ENCODE results near the gene CFAP46.

Gene CFAP46

DNA sequence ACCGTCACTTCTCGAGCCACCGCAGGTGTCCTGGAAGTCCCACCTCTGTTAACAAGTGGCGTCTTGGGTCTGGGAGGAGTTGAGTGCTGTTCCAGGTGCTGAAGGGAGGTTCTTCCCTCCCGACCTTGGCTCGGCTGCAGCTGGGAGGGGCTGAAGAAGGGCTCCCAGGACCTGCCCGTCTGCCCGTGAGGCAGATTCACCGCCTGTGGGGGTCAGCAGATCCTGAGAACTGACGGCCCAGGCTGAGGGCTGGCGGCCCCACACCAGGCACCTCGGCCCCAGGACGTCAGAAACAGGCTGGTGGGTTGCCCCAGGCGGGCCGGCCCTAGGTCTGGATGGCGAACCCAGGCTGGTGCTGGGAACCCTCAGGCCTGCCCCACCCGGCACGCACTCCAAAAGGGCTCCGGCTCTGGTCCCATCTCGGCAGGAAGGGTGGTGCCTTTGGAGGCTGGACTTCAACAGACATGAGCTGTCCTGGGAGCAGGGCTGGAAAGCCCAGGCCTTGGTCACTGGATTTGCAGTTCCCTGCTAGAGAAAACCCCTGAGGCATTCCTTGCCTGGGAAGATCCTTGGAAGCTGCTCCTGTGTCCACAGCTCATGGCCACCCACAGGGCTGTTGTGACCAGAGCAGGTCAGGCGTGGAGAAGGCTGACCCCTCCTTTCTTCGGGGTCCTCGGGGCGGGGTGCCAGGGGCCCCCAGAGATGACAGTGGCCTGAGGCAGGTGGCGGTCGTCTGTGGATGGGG lies 42.6 kb upstream of the CFAP46 start:
- peak; percentile 42 to 59 for DNase-seq (ENCODE audit: low read depth in 1 of 2, low spot score in 1 of 2)
- in situ Hi-C loops (cut with HindIII; ENCODE audit: low pct_unique_long_range_greater_than_20kb, low sequenced_read_pairs) = no loop called here

DNA sequence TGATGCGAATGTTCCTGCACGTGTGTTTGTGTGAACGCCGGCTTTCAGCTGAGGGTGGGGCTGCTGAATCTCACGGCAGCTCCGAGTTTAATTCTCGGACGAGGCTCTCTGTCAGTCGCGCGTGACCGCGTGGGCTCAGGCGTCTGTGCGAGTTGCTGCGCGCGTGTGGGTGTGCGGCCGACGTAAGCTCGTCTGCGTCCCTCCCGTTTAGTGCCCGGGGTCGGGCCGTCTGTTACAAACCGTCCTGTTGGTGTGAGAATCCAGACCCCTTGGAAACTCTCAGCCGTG lies 41.6 kb upstream of the CFAP46 start:
- TF ChIP-seq JUND (IDR thresholded peaks at IDR 0.05; ENCODE audit: low read depth) = no peak
- in situ Hi-C loops (cut with HindIII; ENCODE audit: low pct_unique_long_range_greater_than_20kb, low sequenced_read_pairs) = no loop called here

More for the DNA sequence above, 42.6 kb upstream of the CFAP46 start:
- no peak for TF ChIP-seq JUND (IDR thresholded peaks at IDR 0.05; ENCODE audit: low read depth)

DNA sequence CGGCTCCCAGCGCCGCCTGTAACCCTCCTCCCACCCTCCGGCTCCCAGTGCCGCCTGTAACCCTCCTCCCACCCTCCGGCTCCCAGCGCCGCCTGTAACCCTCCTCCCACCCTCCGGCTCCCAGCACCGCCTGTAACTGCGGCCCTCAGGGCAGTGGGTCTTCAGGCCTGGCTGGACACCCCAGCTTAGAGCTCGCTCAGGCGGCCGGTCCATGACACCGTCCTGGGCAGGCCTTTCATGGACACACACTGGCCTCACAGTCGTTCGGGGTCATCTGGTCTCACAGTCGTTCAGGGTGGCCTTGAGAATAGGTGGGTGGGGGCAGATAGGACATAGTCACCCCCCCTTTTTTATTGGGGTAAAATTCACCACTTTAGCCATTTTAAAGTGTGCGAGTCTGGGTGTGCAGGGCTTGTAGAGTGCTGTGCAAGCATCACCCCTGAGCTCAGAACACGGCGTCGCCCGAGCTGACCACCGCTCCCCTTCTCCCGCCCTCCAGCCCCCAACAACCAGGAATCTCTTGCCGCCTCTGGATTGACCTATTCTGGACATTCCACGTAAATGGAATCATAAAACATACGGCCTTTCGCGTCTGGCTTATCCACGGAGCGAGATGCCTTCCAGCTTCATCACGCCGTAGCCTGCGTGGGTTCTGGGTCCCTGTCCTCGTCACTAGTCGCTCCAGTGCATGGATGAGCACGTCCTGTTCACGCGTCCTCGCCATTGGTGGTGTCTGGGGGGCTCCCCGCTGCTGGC lies 41.1 kb upstream of the CFAP46 start:
- in situ Hi-C loops (cut with HindIII; ENCODE audit: low pct_unique_long_range_greater_than_20kb, low sequenced_read_pairs) = no loop called here
- DNase-seq (ENCODE audit: low read depth in 1 of 2, low spot score in 1 of 2) = no peak
- TF ChIP-seq JUND (IDR thresholded peaks at IDR 0.05; ENCODE audit: low read depth) = no peak

More for the DNA sequence above, 41.6 kb upstream of the CFAP46 start:
- no peak for DNase-seq (ENCODE audit: low read depth in 1 of 2, low spot score in 1 of 2)

DNA sequence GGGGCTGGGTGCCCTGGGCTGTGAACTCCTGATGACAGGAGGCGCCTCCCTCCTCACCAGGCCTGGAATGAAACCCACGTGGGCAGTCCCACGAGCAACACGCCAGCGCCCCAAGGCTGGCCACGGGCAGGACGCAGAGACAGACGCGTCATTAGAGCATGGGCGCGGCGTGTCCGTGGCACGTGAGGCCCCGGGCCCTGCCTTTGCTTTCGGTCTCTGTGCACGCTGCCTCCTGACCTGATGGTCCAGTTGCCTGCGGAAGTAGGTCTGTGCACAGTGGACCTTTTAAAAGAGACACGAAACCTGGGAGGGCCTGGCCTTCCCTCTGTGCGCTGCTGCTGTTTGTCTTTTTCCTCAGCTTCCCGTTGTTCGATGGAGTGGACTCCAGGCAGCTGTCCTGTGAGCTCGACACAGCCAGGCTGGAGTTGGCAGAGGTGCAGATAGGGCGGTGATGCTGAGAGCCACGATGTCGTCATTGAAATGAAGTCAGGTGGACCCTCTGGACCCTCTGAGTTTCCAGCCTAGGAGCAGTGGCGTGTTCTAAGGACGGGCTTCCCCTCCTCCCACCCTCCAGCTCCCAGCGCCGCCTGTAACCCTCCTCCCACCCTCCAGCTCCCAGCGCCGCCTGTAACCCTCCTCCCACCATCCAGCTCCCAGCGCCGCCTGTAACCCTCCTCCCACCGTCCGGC lies 40.1 kb upstream of the CFAP46 start:
- no peak for TF ChIP-seq JUND (IDR thresholded peaks at IDR 0.05; ENCODE audit: low read depth)
- DNase-seq (ENCODE audit: low read depth in 1 of 2, low spot score in 1 of 2) = no peak
- in situ Hi-C loops (cut with HindIII; ENCODE audit: low pct_unique_long_range_greater_than_20kb, low sequenced_read_pairs) = no loop called here

DNA sequence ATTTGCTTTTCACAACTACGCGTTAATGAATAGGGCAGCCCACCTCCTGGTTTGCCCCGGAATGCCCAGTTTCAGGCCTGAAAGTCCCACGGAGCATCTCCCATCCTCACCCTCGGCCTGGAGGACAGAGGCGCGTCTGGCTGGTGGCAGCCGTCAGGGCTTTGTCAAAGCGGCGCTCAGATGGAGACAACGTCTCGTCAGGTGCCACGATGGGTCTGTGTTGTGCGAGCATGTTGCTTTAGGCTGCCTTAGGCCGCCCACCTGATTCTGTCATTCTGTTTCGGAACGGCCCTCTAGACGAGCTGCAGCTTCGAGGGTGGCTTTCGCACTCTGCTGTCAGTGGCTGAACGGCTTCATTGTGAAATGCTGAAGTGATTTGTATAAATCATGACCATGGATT lies 39.4 kb upstream of the CFAP46 start:
- in situ Hi-C loops (cut with HindIII; ENCODE audit: low pct_unique_long_range_greater_than_20kb, low sequenced_read_pairs) = no loop called here
- DNase-seq (ENCODE audit: low read depth in 1 of 2, low spot score in 1 of 2) = no peak
- TF ChIP-seq JUND (IDR thresholded peaks at IDR 0.05; ENCODE audit: low read depth) = no peak

DNA sequence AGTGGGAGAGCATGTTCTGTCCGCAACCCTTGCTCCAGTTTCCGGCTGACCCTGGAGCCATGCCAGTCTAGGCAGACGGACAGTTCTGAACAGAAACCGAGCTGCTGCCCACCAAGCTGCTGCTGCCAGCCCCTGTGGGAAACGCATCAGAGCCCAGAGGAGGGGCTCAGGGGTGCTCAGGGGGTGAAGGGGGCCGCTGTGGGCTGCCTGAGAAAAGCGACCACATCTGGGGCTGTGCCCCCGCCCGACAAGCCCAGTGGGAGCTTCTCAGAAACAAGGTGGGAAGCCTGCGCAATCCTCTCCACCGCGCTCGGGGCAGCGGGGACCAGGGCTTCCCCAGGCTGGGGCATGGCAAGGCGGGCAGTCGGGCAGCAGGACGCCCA lies 38.8 kb upstream of the CFAP46 start:
- TF ChIP-seq JUND (IDR thresholded peaks at IDR 0.05; ENCODE audit: low read depth) = no peak
- DNase-seq (ENCODE audit: low read depth in 1 of 2, low spot score in 1 of 2) = no peak
- in situ Hi-C loops (cut with HindIII; ENCODE audit: low pct_unique_long_range_greater_than_20kb, low sequenced_read_pairs) = no loop called here

DNA sequence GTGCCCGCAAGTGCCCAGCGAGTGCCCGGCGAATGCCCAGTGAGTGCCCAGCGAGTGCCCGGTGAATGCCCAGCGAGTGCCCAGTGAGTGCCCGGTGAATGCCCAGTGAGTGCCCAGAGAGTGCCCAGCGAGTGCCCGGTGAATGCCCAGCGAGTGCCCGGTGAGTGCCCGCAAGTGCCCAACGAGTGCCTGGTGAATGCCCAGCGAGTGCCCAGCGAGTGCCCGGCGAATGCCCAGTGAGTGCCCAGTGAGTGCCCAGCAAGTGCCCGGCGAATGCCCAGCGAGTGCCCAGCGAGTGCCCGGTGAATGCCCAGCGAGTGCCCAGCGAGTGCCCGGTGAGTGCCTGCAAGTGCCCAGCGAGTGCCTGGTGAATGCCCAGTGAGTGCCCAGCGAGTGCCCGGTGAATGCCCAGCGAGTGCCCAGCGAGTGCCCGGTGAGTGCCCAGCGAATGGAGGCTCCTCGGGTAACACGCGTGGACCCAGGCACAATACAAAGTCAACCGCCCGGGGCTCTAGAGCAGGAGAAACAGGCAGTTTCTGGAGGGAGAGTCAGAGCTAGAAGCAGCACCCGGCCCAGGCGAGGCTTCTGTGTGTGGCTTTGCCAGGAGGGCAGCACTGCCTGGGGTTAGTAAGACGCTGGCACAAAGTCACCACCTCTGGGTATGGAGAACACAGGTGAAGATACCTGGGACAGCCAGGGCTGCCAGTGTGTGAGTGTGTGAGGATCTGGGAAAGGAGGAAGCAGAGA lies 38.2 kb upstream of the CFAP46 start:
- TF ChIP-seq JUND (IDR thresholded peaks at IDR 0.05; ENCODE audit: low read depth) = no peak
- peak in 1 of 2 experiments; percentile 30 for DNase-seq (ENCODE audit: low read depth in 1 of 2, low spot score in 1 of 2)
- in situ Hi-C loops (cut with HindIII; ENCODE audit: low pct_unique_long_range_greater_than_20kb, low sequenced_read_pairs) = no loop called here

DNA sequence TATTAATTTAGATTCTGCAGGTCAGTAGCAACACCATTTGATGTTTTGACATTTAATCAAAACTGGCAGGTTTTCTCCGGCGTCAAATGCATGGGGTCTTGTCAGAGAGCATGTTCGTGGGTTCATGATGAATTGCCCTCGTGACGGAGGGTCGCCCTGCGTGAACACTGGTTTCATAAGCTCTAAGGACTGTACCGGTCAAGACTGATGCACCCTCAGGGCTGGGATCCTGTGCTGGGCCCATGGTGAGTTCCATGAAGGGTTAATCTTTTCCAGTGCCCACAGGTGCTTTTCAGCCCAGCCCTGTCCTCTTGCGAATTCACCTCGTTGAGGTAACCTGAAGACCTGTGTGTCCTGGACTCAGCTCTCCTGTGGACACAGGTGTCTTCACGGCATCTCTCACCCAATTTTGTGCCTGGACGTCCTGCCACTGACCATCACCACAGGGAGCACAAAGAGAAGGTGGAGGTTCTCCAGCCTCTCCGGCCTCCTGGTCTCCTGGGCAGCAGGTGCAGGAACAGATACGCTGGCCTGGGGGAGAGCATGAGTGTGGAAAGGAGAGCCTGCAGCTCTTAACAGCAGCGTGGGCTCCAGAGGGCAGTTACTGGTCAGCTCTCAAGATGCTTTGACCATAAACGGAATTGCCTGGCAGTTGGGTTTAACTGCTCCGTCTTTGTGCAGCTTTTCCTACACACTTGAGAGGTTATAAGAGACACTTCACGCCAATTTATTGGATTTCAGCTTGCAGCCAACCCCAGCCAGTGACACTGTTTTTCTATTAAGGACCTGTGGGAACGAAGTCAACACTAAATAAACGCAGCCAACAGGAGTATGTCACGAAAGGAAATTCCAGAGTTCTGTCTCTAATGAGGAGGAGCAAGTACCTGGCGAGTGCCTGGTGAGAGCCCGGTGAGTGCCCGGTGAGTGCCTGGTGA lies 37.4 kb upstream of the CFAP46 start:
- no peak for TF ChIP-seq JUND (IDR thresholded peaks at IDR 0.05; ENCODE audit: low read depth)
- no peak for DNase-seq (ENCODE audit: low read depth in 1 of 2, low spot score in 1 of 2)
- in situ Hi-C loops (cut with HindIII; ENCODE audit: low pct_unique_long_range_greater_than_20kb, low sequenced_read_pairs) = no loop called here

DNA sequence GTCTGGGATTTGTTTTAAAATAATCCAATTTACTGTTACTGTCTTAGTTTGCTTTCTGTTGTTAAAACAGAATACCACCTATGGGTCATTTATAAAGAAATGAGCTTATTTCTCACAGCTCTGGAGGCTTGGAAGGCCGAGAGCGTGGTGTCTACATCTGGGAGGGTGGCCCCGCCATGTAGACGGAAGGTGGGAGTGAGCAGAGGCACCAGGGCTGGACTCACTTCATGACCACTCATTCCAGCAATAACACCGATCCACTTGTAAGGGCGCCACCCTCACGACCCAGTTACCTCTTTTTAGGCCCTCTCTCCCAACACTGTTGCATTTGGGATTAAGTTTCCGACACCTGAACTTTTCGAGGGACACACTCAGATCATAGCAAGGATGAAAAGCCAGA lies 36.2 kb upstream of the CFAP46 start:
- TF ChIP-seq JUND (IDR thresholded peaks at IDR 0.05; ENCODE audit: low read depth) = no peak
- DNase-seq (ENCODE audit: low read depth in 1 of 2, low spot score in 1 of 2) = no peak
- in situ Hi-C loops (cut with HindIII; ENCODE audit: low pct_unique_long_range_greater_than_20kb, low sequenced_read_pairs) = no loop called here

DNA sequence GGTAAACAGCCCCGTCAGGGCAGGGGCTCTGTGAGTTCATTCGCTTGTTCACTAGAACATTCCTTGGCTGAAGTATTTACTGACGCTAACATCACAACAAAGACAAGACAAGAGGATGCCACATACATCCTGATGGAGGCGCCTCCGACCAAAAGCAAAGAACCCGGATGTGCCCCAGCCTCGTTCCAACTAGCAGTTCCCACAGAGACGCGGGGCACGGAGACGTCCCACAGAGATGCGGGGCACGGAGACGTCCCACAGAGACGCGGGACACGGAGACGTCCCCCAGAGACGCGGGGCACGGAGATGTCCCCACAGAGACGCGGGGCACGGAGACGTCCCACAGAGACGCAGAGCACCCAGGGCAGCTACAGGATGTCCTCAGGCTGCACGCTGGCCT lies 35.4 kb upstream of the CFAP46 start:
- DNase-seq (ENCODE audit: low read depth in 1 of 2, low spot score in 1 of 2) = no peak
- in situ Hi-C loops (cut with HindIII; ENCODE audit: low pct_unique_long_range_greater_than_20kb, low sequenced_read_pairs) = no loop called here

DNA sequence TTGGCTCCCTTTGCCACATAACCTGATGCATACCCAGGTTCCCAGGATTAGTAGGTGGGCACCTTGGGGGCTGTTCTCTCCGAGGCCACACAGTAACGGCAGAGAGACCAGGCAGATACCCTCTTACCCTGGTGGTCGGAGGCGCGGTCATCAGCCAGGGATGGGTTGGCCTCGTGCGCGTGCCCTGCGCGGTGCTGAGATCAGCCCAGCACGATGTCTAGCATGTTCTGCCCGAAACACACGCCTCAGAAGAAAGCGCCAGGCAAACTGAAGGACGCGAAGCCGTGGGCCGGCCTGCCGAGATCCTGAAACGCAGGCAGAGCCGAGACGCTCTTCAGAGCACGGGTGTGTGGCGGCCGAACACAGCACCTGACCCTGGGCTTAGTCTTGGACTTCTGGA lies 34.7 kb upstream of the CFAP46 start:
- in situ Hi-C loops (cut with HindIII; ENCODE audit: low pct_unique_long_range_greater_than_20kb, low sequenced_read_pairs) = no loop called here
- DNase-seq (ENCODE audit: low read depth in 1 of 2, low spot score in 1 of 2) = no peak
- no peak for TF ChIP-seq JUND (IDR thresholded peaks at IDR 0.05; ENCODE audit: low read depth)

More for the DNA sequence above, 35.4 kb upstream of the CFAP46 start:
- no peak for TF ChIP-seq JUND (IDR thresholded peaks at IDR 0.05; ENCODE audit: low read depth)

Measured in T47D (cell line).